GM19023 (cell line): ENCODE measurements around the gene ZNF423.
A peak's percentile ranks its signal among the peaks of the same experiment; 100 is the strongest.
"Not testable (repeated sequence)": the region's sequence is repeated elsewhere in the genome, so short reads cannot be mapped to it uniquely, and the experiment has no call there.

Experiments used
- ATAC-seq: cut with Tn5 transposase; IDR thresholded peaks from one replicate; pipeline ENCODE4 v1.9.1; 2021; ENCODE audit warnings: mild to moderate bottlenecking, moderate library complexity; ENCODE audit not compliant: unreplicated experiment

ZNF423 gene

GRCh38 chr16:49871824-49872223, 15.9 kb upstream of the ZNF423 start:
- ATAC-seq = not testable (repeated sequence)

GRCh38 chr16:49869731-49870130, 13.8 kb upstream of the ZNF423 start:
- ATAC-seq = no peak

- ATAC-seq = no peak
Observed at GRCh38 chr16:49867796-49868668, 12.1 kb upstream of the ZNF423 start.

- ATAC-seq = no peak
Observed at GRCh38 chr16:49867234-49867633, 11.3 kb upstream of the ZNF423 start.

- no peak for ATAC-seq
Observed at GRCh38 chr16:49866595-49867071, 10.7 kb upstream of the ZNF423 start.

GRCh38 chr16:49862694-49863093, 6.8 kb upstream of the ZNF423 start:
- no peak for ATAC-seq

- no peak for ATAC-seq
Observed at GRCh38 chr16:49861299-49861698, 5.4 kb upstream of the ZNF423 start.

- no peak for ATAC-seq
Observed at GRCh38 chr16:49860593-49860992, 4.7 kb upstream of the ZNF423 start.

GRCh38 chr16:49859125-49859811, 3.4 kb upstream of the ZNF423 start:
- ATAC-seq = no peak

- ATAC-seq = no peak
Observed at GRCh38 chr16:49858200-49859124, 2.5 kb upstream of the ZNF423 start.

- ATAC-seq = no peak
Observed at GRCh38 chr16:49857423-49858181, 1.7 kb upstream of the ZNF423 start.

GRCh38 chr16:49856672-49857330, 889 bp upstream of the ZNF423 start:
- no peak for ATAC-seq

- ATAC-seq = peak; percentile 54
Observed at GRCh38 chr16:49855280-49855821, 561 bp downstream of the ZNF423 start.

- ATAC-seq = peak; percentile 12
Observed at GRCh38 chr16:49854796-49855203, 1.1 kb downstream of the ZNF423 start.

- no peak for ATAC-seq
Observed at GRCh38 chr16:49854188-49854795, 1.6 kb downstream of the ZNF423 start.

GRCh38 chr16:49852279-49852678, 3.6 kb downstream of the ZNF423 start:
- no peak for ATAC-seq

GRCh38 chr16:49851468-49851787, 4.5 kb downstream of the ZNF423 start:
- no peak for ATAC-seq

GRCh38 chr16:49850558-49851467, 5.1 kb downstream of the ZNF423 start:
- no peak for ATAC-seq
